GM18511 (cell line): Measurements from ENCODE around the gene SH2D3C.

Experiments used
- ATAC-seq: cut with Tn5 transposase; IDR thresholded peaks from one replicate; pipeline ENCODE4 v1.9.1; 2021; ENCODE audit warnings: mild to moderate bottlenecking, moderate library complexity; ENCODE audit not compliant: unreplicated experiment

SH2D3C gene

DNA sequence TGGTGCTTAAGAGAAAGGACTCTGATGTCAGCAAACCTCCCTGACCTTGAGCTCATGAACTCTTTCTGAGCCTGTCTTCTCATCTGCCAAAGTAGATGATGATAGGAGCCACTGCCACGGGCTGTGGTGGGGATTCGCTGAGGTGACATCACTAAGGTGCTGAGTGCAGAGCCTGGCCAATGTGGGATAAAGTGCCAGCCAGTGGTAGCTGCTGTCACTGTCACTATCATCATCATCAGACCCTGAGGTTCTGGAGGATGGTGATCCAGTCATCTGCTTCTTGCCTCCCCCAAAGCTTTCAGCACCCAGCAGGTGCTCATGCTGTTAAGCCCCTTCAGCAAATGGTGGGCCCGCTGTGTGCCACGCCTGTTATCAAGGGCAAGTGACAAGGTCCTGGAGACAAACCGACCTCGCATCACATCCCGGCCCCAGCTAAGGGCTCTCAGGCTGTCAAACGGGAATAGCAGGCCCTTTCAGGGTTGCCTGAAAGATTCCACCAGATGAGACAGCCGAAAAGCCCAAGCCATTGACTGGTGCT, 30.6 kb upstream of the SH2D3C start:
- ATAC-seq = no peak

DNA sequence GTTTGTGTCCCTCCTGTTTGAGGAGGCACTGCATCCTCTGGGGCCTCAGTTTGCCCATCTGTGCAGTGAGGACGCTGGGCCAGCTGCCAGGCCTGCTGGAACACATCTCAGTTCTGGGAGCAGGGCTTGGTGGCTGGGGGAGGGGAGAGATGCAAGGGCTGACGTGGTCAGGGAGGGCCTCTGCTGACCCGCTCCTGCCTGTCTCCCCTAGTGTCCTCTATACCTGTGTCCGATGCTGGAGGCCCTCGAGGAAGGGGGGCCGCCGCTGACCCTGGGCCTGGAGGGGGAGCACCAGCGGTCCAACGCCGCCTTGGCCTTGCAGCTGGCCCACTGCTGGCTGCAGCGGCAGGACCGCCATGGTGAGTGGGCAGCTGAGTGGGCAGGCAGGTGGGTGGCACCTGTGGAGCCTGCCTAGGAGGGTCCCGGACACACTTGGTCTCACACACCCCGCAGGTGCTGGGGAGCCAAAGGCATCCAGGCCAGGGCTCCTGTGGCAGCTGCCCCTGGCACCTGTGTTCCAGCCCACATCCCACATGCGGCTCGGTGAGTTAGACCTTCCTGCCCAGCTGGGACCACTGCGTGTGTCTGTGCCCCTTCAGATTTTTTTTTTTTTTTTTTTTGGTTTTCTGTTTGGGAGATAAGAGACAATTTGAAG, 30.0 kb upstream of the SH2D3C start:
- no peak for ATAC-seq

DNA sequence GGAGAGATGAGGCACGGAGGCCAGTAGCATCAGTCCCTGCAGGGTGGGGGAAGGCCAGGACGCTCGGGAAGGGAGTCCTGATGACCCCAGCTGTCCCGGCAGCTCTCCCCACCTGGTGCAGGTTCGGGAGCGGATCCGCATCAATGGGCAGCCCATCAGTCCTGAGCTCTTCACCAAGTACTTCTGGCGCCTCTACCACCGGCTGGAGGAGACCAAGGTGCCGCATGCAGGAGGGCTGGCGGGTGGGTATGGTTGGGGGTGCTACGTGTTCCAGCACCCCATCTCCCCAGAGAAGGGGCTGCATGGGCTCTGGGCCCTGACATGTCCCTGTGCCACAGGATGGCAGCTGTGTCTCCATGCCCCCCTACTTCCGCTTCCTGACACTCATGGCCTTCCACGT, 28.4 kb upstream of the SH2D3C start:
- ATAC-seq = no peak

DNA sequence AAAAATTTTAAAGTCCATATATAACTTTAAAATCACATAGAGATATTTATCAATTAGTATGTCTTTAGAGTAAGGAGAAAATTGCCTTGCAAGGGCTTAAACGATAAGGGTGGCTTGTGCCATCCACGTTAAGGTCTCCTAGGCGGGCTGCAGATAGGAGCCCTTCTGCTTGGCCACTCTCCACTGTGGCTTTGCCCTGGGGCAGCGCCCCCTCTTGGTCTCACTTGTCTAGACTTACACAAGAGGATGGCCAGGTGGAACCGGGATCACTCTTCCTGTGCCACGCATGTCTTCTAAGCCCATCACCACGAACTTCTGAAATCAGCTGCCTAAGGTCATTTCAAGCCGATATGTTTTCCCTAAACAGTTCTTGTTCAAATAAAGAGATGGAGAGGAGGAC, 27.2 kb upstream of the SH2D3C start:
- ATAC-seq = no peak

DNA sequence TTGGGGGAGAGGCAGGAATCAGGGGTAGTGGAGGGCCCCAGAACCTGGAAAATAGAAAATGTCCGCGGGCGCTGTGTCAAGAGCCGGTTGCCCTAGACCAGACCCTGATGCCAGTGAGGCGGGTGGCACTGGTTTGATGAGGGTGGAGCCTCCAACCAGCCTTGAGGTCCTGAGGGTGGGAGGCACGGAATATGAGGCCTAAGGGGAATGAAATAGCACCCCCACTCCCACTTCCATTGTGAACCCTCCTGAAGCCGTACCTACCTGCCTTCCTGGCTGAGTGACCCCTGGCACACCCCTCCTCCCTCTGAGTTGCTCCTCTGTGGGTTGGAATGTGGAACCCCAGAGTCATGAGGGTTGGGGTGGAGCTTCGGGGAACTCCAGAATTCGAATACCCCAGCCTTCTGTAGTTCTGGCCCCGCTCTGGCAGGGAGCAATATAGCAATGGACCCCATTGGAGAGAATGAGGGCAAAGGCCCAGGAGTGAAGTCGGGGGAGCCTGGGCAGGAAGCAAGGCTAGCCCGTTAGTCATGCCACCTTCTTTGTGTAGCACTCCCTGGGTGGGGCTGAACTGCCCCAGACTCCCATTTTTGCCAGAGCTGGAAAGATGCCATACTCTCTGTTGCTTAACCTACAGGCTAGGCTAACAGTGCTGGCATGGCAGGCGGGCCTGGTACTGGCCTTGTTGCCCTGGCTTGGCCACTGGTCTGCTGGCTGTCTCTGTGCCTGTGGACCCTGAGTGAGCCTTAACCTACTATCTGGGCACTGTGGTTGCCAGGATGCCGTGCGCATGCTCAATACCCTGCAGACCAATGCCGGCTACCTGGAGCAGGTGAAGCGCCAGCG, 25.3 kb upstream of the SH2D3C start:
- no peak for ATAC-seq

DNA sequence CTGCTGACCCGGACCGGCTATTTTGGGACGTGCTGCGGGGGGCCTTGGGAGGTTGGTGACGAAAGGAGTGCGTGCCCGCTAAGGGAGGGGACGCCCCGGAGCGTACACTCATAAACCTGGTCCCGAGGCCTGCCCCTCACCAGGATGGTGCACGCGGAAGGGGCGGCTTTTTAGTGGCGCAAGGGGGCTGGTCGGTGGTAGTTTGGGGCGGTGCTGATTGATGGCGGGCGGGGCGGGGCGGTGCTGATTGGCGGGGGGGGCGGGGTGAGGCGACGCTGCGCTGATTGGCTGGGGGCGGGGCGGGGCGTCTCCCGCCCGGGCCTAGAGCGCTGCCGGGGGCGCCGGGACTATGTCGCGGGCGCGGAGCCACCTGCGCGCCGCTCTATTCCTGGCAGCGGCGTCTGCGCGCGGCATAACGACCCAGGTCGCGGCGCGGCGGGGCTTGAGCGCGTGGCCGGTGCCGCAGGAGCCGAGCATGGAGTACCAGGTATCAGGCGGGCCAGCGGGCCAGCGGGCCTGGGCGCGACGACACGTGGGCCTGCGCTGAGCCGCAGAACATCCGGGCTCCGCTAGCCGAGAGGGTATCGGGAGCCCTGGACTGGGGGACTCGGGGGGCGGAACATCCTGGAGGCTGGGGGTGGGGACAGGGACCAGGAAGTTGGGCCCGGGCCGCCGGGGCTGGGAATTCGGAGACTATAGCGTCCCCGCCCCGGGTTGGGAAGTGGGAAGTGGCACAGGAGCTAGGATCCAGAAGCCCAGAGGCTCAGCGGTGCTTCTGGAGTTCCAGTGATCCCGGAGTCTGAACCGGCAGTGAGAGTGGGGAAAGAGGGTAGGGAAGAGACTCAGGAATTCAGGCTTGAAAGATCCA, 24.3 kb upstream of the SH2D3C start, which contains the start of gene FPGS:
FPGS (plus strand) TSS at position 307 of the 868 bp plus-strand sequence; CDS start at position 350, 43 bp downstream.
- peak; percentile 81 for ATAC-seq

DNA sequence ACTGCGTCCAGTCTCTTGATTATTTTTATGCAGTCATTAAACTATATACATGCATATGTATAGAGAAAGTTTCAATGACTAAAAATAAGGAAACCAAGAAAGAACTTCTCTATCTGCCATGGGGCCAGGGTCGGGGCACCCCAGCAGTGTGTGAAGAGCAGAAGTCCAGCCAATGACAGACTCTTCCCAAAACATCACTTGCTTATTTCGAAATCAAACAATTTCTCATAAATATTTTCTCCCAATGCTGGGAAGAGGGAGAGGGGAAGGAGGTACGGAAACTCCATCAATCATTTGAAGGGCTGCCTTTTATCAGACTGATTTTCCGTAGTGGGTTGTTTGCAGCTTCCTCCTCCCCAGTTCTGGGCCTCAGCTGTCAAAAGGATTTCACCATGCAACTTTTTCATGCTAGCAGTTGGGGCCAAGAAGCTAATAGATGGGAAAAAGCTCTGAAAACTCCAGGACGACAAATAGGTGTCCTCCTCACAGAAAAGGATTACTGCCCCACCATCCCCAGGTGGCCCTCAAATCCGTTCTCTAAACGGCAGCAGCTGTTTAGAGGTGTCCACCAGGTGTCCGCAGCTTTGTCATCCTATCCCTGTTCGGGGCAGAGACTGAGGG, 23.6 kb upstream of the SH2D3C start:
- ATAC-seq = peak; percentile 28

DNA sequence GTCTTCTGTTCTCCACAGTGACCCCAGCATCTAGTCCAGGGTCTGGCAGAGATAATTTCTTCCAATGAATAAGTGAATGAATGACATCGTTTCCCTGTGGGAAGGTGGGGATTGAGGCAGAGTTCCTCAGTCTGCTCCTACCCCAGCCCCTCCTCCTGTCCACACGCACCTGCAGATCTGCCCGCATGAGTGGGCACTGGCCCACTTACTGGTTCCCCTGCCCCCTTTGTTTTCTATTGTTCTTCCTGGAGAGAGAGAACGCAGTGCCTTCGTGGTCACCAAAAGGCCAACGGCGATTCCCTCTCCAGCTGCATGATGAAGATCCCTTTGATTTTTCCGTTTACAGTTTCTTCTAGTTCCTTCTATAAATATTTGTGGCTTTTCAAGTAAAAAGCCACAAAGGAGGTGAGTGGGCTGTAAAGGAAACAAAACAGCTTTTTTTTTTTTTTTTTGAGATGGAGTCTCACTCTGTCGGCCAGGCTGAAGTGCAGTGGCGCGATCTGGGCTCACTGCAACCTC, 18.4 kb upstream of the SH2D3C start:
- no peak for ATAC-seq

DNA sequence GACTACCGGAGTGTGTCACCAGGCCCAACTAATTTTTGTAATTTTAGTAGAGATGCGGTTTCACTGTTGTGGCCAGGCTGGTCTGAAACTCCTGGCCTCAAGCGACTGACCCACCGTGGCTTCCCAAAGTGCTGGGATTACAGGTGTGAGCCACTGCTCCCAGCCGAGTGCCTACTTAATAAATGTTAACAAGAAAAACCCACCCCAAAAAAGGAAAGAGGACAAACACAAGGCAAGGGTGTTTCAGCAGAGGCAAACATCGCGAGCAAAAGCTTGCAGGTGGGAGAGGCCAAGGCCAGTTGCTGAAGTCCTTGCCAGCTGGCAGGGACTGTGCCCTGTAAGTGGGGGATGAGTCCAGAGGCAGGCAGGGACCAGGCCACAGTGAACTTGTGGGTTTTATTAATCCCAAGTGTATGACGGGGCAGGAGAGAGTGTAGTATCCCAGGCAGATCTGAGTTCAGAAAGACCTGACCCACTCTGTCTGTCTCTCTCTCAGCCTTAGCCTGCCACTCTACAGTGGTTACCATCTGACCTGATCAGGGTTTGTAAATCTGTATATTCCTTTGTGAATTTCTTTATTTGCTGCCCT, 17.9 kb upstream of the SH2D3C start:
- no peak for ATAC-seq

DNA sequence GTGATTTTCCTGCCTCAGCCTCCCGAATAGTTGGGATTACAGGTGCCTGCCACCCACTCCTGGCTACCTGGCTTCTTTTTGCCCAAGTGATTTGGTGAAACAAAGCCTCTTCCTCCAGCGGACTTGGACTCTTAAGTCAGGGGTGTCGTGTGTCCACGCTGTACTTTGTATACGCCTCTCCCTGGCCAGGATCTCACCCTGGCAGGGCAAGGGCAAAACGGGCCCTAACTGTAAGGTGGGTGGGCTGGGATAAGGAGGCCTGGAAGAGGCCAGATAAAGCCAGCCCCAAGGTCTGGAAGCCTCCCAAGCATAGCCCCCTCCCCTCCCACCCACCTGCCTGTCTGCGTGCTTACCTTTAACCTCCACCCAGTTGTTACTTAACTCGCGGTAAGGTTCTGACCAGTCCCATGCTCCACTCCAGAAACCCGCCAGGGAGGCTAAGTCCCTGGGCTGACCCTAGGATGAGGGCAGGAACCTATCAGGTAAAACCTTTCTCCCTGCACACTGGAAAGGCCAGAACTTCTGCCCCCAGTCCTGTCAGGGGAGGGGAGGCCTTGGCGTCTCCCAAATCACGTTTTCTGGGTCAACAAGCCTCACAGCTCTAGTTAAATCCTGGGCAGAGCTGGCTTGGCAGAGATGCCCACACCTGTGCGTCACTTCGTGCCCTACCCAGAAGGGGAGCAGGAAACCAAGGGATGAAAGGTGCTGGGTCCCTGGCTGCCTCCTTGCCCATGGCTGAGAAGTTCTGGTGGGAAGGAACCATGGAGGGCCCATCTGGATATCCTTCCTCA, 15.7 kb upstream of the SH2D3C start:
- ATAC-seq = no peak

DNA sequence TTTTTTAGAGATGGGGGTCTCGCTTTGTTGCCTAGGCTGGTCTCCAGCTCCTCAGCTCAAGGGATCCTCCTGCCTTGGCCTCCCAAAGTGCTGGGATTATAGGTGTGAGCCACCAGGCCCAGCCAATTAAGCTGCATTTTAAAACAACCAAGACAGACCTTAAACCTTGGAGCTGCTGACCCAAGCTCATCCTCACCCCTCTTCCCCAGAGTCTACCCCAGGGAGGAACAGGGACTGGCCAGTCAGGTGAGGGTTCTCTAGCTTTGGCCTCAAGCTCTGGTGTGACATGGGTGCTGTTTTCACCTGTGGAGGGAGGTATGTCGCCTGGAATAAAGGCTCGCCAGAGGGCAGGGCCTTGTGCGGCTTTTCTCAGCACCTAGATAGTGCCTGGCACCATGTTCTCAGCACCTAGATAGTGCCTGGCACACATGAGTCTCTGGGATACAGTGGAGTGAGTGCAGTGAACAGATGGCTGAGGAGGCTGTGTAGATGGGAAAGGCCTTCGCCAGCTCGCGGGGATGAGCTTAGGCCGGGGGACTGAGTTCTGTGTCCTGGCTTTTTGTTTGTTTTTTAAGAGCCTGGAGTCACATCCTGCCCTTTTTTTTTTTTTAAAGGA, 14.7 kb upstream of the SH2D3C start:
- no peak for ATAC-seq

DNA sequence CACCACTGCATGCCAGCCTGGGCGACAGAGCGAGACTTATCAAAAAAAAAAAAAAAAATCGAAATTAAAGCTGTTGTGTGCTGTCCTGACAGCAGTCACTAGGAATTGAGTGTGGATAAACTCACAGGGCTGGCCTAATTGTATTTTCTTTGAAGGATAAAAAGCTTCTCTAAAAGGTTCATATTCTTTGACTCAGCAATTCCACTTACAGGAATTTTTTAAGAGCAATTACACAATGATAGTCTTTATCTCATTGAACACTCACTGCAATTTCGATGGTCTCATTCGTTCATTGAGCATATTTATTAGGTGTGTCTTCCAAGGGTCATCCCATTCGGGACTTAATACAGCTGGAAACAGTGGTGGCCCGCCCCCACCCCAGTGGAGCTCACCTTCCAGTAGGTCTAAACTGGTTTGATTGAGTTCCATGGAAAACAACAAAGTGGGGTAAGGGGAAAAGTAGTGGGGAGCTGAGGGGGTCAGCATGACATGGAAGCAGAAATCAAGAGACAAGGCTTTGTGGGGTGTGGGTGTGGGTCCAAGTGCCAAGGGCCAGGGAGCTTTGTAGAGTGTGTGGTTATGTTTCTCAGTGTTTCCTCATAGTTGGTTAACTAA, 14.1 kb upstream of the SH2D3C start:
- ATAC-seq = no peak

DNA sequence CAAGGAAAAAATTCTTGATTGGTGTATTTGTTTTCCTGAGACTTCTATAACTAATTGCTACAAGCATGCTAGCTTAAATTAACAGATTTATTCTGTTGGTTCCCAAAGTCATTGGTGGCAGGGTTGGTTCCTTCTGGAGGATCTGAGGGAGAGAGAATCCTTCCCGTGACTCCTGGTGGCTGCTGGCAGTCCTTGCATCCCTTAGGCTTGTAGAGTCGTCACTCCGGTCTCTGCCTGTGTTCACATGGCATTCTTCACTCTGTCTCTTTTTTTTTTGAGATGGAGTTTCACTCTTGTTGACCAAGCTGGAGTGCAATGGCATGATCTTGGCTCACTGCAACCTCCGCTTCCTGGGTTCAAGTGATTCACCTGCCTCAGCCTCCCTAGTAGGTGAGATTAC, 12.6 kb upstream of the SH2D3C start:
- ATAC-seq = no peak

DNA sequence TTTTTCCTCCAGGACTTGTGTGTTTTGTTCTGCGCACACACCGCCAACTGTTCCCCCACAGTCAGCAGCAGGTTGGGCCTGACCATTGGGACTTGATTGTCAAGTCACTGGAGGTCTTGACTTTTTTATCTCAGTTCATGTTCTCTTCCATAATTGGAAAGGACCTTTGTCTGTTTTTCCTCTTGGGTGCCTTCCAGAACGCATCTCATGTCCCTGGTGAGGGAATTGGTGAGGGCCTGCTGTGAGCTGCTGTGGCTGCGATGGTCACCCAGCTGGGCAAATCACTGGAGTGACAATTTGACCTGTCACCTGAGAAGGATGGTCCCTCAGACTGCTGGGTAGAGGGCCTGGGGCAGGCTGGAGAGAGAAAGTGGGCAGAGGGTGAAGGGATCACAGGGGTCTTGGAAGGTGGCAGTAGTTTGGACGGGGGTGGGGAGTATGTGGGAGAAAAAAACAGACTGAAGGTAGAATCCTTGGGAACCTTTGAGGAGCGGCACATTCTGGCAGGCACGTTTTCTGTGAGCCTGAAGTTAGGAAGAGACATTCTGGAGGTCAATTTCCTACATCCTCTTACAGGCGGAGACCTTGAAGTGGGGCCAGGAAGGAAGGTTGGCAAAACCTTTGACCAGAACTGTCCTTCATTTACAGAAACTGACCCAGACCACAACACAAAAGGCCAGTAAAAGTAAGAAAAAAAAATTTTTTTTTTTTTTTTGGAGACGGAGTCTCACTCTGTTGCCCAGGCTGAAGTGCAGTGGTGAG, 11.8 kb upstream of the SH2D3C start:
- ATAC-seq = no peak

DNA sequence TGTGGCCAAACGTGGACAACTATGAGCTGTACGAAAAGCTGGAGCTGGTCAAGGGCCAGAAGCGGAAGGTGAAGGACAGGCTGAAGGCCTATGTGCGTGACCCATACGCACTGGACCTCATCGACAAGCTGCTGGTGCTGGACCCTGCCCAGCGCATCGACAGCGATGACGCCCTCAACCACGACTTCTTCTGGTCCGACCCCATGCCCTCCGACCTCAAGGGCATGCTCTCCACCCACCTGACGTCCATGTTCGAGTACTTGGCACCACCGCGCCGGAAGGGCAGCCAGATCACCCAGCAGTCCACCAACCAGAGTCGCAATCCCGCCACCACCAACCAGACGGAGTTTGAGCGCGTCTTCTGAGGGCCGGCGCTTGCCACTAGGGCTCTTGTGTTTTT, 10.7 kb upstream of the SH2D3C start:
- ATAC-seq = no peak

DNA sequence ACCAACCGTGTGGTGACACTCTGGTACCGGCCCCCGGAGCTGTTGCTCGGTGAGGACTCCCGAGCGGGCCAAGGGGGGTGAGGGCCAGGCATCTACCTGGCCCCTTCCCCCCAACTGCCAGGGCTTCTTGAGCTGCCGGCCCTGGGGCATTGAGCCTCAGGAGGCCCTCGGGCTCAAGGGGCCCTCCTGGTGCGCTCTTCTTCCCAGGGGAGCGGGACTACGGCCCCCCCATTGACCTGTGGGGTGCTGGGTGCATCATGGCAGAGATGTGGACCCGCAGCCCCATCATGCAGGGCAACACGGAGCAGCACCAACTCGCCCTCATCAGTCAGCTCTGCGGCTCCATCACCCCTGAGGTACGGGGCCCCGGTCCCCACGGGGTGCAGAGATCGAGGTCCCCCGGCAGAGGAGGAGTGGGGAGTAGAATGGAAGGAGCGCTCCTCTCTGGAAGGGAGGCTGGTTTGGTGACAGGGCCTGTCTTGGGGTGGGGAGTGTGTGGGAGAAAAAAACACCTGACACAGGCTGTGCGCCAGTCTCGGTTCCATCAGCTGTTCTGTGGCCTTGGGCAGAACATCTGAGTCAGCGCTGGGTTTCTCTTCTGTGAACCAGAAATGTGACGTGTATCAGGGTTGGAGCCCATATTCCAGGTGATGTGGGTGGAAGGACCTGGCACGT, 10.0 kb upstream of the SH2D3C start:
- ATAC-seq = no peak

DNA sequence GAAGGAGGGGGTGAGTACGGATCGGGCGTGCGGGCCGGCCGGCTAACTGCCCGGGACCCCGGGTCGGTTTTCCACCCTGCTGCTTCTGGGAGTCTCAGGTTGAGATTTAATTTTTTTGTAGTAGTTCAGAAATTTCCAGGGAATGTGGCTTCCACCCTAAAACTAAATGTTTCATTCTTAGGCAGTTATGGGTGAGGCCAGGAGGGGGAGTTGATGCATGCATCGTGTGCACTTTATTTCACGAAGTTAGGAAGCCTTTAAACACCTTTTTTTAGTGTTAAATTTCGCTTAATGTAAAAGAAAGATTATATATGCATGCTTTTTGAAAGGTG, 8.3 kb upstream of the SH2D3C start:
- no peak for ATAC-seq
